ENCODE data around the gene RPLP2.

Gene RPLP2

GRCh38 chr11:794766-795633, 14.8 kb upstream of the RPLP2 start:
- TF ChIP-seq MAX (IDR thresholded peaks at IDR 0.05) (peak; percentile 50; the same call in 1 of the 2 replicates), EGR1 (IDR thresholded peaks at IDR 0.05) (no peak), USF1 (IDR thresholded peaks at IDR 0.05) (peak; percentile 77), REST (IDR thresholded peaks at IDR 0.05; ENCODE audit: low read depth) (no peak), ZBTB7A (IDR thresholded peaks at IDR 0.05; ENCODE audit: low read depth) (0 out of 2 replicates have a peak, but pooled peaks have one; percentile 53)

GRCh38 chr11:795634-796564, 13.9 kb upstream of the RPLP2 start:
- TF ChIP-seq RAD21 (IDR thresholded peaks at IDR 0.05; ENCODE audit: low read depth) (no peak), ZBTB7A (IDR thresholded peaks at IDR 0.05; ENCODE audit: low read depth) (0 out of 2 replicates have a peak, but pooled peaks have one; percentile 8)

- TF ChIP-seq FOXM1 (IDR thresholded peaks at IDR 0.05; ENCODE audit: borderline replicate concordance, low read depth) (no peak), ZBTB7A (IDR thresholded peaks at IDR 0.05; ENCODE audit: low read depth) (no peak), REST (IDR thresholded peaks at IDR 0.05; ENCODE audit: low read depth) (no peak), TCF12 (IDR thresholded peaks at IDR 0.05; ENCODE audit: low read depth) (no peak), CEBPB (IDR thresholded peaks at IDR 0.05) (no peak), USF1 (IDR thresholded peaks at IDR 0.05) (no peak), YY1 (IDR thresholded peaks at IDR 0.05; ENCODE audit: low read depth) (no peak), RAD21 (IDR thresholded peaks at IDR 0.05; ENCODE audit: low read depth) (no peak), EGR1 (IDR thresholded peaks at IDR 0.05) (no peak), TAF1 (IDR thresholded peaks at IDR 0.05; ENCODE audit: low read depth) (no peak), CREB1 (IDR thresholded peaks at IDR 0.05; ENCODE audit: low read depth) (no peak), TEAD4 (IDR thresholded peaks at IDR 0.05) (no peak), EP300 (IDR thresholded peaks at IDR 0.05; ENCODE audit: borderline replicate concordance) (no peak), NFIC (IDR thresholded peaks at IDR 0.05) (no peak), MAX (IDR thresholded peaks at IDR 0.05) (no peak)
These were observed 13.0 kb upstream of the RPLP2 start for GRCh38 chr11:796565-797295.

GRCh38 chr11:797296-798092, 12.3 kb upstream of the RPLP2 start:
- TF ChIP-seq CREB1 (IDR thresholded peaks at IDR 0.05; ENCODE audit: low read depth) (no peak), EGR1 (IDR thresholded peaks at IDR 0.05) (peak; percentile 37; the same call in 1 of the 2 replicates), CEBPB (IDR thresholded peaks at IDR 0.05) (no peak), TAF1 (IDR thresholded peaks at IDR 0.05; ENCODE audit: low read depth) (peak; percentile 39; the same call in 1 of the 2 replicates), MAX (IDR thresholded peaks at IDR 0.05) (peak; percentile 82), EP300 (IDR thresholded peaks at IDR 0.05; ENCODE audit: borderline replicate concordance) (no peak), ZBTB7A (IDR thresholded peaks at IDR 0.05; ENCODE audit: low read depth) (peak; percentile 35; the same call in 1 of the 2 replicates), YY1 (IDR thresholded peaks at IDR 0.05; ENCODE audit: low read depth) (no peak), USF1 (IDR thresholded peaks at IDR 0.05) (no peak; the same call in 1 of the 2 replicates), TEAD4 (IDR thresholded peaks at IDR 0.05) (no peak), NFIC (IDR thresholded peaks at IDR 0.05) (no peak), REST (IDR thresholded peaks at IDR 0.05; ENCODE audit: low read depth) (no peak), RAD21 (IDR thresholded peaks at IDR 0.05; ENCODE audit: low read depth) (no peak)

Measured in Ishikawa (cell line).